H1 (cell line): ENCODE data around the gene CXCR4. TPM values are rescaled to one million over a fixed set of nuclear protein-coding genes. Genes with fewer than 3 reads are reported as not detected.

Source experiments
- ATF2 ChIP-seq: IDR thresholded peaks from 2 replicates; pipeline ENCODE4 v1.6.1; 2012; ENCODE audit warnings: low read length, inconsistent platforms
- BACH1 ChIP-seq: IDR thresholded peaks from 2 replicates; pipeline ENCODE4 v1.6.1; 2012; ENCODE audit warnings: low read length, improper control_type of control experiment
- BCL11A ChIP-seq, 2 experiments: IDR thresholded peaks; one replicate each; pipeline ENCODE4 v1.6.1; 2011; ENCODE audit warnings: low read depth in 2 of 2, low read length in 2 of 2, mild to moderate bottlenecking in 2 of 2
- CHD1 ChIP-seq: IDR thresholded peaks from 2 replicates; pipeline ENCODE4 v1.6.1; 2012; ENCODE audit warnings: low read depth, low read length, improper control_type of control experiment
- CHD7 ChIP-seq: fragments of 300-600 bp; sonication (generic); IDR thresholded peaks from 2 replicates; pipeline ENCODE4 v1.7.1; 2012; ENCODE audit warnings: low read length, moderate library complexity, mild to moderate bottlenecking, inconsistent platforms; ENCODE audit not compliant: insufficient replicate concordance
- SIRT6 ChIP-seq: IDR thresholded peaks from one replicate; pipeline ENCODE4 v1.7.1; 2012; ENCODE audit warnings: low read length, inconsistent platforms
- TAF1 ChIP-seq: IDR thresholded peaks from 2 replicates; pipeline ENCODE4 v1.6.1; 2011; ENCODE audit warnings: mild to moderate bottlenecking, low read depth, low read length
- TAF7 ChIP-seq: optimal IDR thresholded peaks from 2 replicates; pipeline ENCODE3; 2011; ENCODE audit warnings: low read depth, mild to moderate bottlenecking, inconsistent platforms, low read length, moderate library complexity, borderline replicate concordance
- USF2 ChIP-seq: IDR thresholded peaks from 2 replicates; pipeline ENCODE4 v1.6.1; 2011; ENCODE audit warnings: low read length, improper control_type of control experiment
- polyA plus RNA-seq, 7 experiments: library from polyadenylated mRNA; depleted of rRNA in 3 of 7; stranded (reverse) in 5 of 7; unstranded in 2 of 7; fragments of >200 nt in 5 of 7; fragments of 200-250 nt in 2 of 7; gene quantifications; 1 replicate in 5 of 7; 2 replicates in 1 of 7; 4 replicates in 1 of 7; pipeline versions ENCODE4 v1.2.1 to v1.2.3, GENCODE V29; 2011 to 2013; ENCODE audit warnings: missing spikeins in 2 of 7, mixed read lengths in 2 of 7
- total RNA-seq: library from RNA; stranded (reverse); fragmentation: NEBNext Ultra II Directional; extraction: Animal tissue kit (Norgen Biotek cat#: 25700); gene quantifications from 2 replicates; pipeline ENCODE4 v1.2.1, GENCODE V29; 2021

The CXCR4 gene
- total and polyA plus RNA-seq, 2 of the 8 experiments (the other 6 are each of a cell fraction or from before 2014, with no cell fraction given) = 1.8 to 2.8 TPM

DNA sequence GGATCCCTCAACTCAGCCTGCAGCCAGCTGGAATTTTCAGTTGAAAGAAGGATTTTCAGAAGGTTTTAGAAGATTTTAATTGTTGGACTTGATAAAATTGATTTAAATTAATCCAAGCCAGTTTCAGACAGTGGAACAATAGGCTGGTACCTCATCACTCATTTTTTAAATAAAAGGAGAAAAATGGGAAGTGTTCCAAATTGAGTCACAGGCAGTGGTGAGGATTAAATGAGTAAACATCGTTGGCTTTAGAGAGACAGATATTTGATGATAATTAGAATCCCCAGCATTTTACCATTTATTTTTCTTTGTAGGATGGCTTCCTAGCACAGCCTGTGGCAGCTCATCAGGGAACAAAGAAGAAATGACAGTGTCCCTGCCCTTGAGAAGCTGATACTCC, 7.4 kb downstream of the CXCR4 start (continued):
- TF ChIP-seq CHD7 (no peak), ATF2 (no peak), TAF1 (no peak), BACH1 (no peak), TAF7 (no peak), CHD1 (no peak), BCL11A (IDR thresholded peaks at IDR 0.05; ENCODE audit: low read depth in 2 of 2, low read length in 2 of 2) (no peak), USF2 (no peak), SIRT6 (no peak)
